SHP77 treated with DMSO at 0.1 percent for 48 hours (cell line): Measurements from ENCODE around the gene MANSC1.
A peak's percentile ranks its signal among the peaks of the same experiment; 100 is the strongest.
"Not testable (repeated sequence)": the region's sequence is repeated elsewhere in the genome, so short reads cannot be mapped to it uniquely, and the experiment has no call there.

Source experiments
- DNase-seq: peaks from one replicate; lab custom pipeline; 2025; lab: John Stamatoyannopoulos, UW

Gene MANSC1

GRCh38 chr12:12365446-12365802 lies 15.4 kb upstream of the MANSC1 start:
- no peak for DNase-seq

- DNase-seq, result no peak
Observed at GRCh38 chr12:12364787-12365445, 14.9 kb upstream of the MANSC1 start.

GRCh38 chr12:12358528-12358927 lies 8.5 kb upstream of the MANSC1 start:
- no peak for DNase-seq

GRCh38 chr12:12357719-12358461 lies 7.8 kb upstream of the MANSC1 start:
- DNase-seq, result no peak

GRCh38 chr12:12356896-12357718 lies 7.1 kb upstream of the MANSC1 start, which contains the start of gene BORCS5:
TSS of gene BORCS5 (plus strand) at chr12:12357078. CDS start at chr12:12357452, 374 bp downstream.
- peak; percentile 55 for DNase-seq

- no peak for DNase-seq
Observed at GRCh38 chr12:12356467-12356895, 6.4 kb upstream of the MANSC1 start.

GRCh38 chr12:12353807-12354206 lies 3.8 kb upstream of the MANSC1 start:
- no peak for DNase-seq

- no peak for DNase-seq
Observed at GRCh38 chr12:12353276-12353675, 3.2 kb upstream of the MANSC1 start.

GRCh38 chr12:12351468-12352185 lies 1.6 kb upstream of the MANSC1 start:
- DNase-seq, result not testable (repeated sequence)

GRCh38 chr12:12350868-12351463 lies 924 bp upstream of the MANSC1 start:
- DNase-seq, result no peak

- no peak for DNase-seq
Observed at GRCh38 chr12:12338527-12339168, 11.4 kb downstream of the MANSC1 start.

- DNase-seq, result no peak
Observed at GRCh38 chr12:12336511-12336910, 13.5 kb downstream of the MANSC1 start.

GRCh38 chr12:12336049-12336411 lies 14.0 kb downstream of the MANSC1 start:
- DNase-seq, result no peak

GRCh38 chr12:12334367-12335040 lies 15.5 kb downstream of the MANSC1 start:
- DNase-seq, result peak; percentile 15

GRCh38 chr12:12333407-12334366 lies 16.4 kb downstream of the MANSC1 start:
- peak; percentile 74 for DNase-seq

GRCh38 chr12:12331896-12332295 lies 18.1 kb downstream of the MANSC1 start:
- DNase-seq, result no peak

- DNase-seq, result no peak
Observed at GRCh38 chr12:12331244-12331771, 18.7 kb downstream of the MANSC1 start.

- peak; percentile 4 for DNase-seq
Observed at GRCh38 chr12:12327802-12328201, 22.2 kb downstream of the MANSC1 start.

- DNase-seq, result no peak
Observed at GRCh38 chr12:12326262-12326661, 23.8 kb downstream of the MANSC1 start.
